HFFc6 (cell line): Measurements from ENCODE around the gene NUDT21. TPM values are rescaled to one million over a fixed set of nuclear protein-coding genes. Genes with fewer than 3 reads are reported as not detected.
A peak's percentile ranks its signal among the peaks of the same experiment; 100 is the strongest.

Experiments
- DNase-seq: peaks from one replicate; pipeline ENCODE4 v3.0.0-alpha.2; 2018
- H3K27ac Mint-ChIP-seq: 2 replicates; pipeline ENCODE4 v1.8.0; 2020; ENCODE audit warnings: mild to moderate bottlenecking, mixed read lengths
- H3K27me3 Mint-ChIP-seq: 2 replicates; pipeline ENCODE4 v1.8.0; 2021; ENCODE audit warnings: mild to moderate bottlenecking, moderate library complexity, mixed read lengths; ENCODE audit not compliant: insufficient read depth
- H3K36me3 Mint-ChIP-seq: 2 replicates; pipeline ENCODE4 v1.8.0; 2021; ENCODE audit warnings: low read depth, mixed read lengths
- H3K4me1 Mint-ChIP-seq: 2 replicates; pipeline ENCODE4 v1.8.0; 2020; ENCODE audit warnings: low read depth, mixed read lengths
- H3K4me3 Mint-ChIP-seq: 2 replicates; pipeline ENCODE4 v1.8.0; 2020; ENCODE audit warnings: mild to moderate bottlenecking, moderate library complexity, mixed read lengths
- H3K9me3 Mint-ChIP-seq: 2 replicates; pipeline ENCODE4 v1.8.0; 2020; ENCODE audit warnings: mild to moderate bottlenecking, mixed read lengths
- total RNA-seq, 6 experiments: library from RNA; stranded (reverse); fragmentation: NEBNext Ultra II Directional; extraction: Animal tissue kit (Norgen Biotek cat#: 25700); gene quantifications; 2 replicates in 1 of 6; 3 replicates in 5 of 6; pipeline ENCODE4 v1.2.3, GENCODE V29; 2021
- TF ChIP-seq, protein P1 (sequence below): fragments of 200-600 bp; sonication (generic); IDR thresholded peaks from 2 replicates; pipeline ENCODE4 v1.5.0; 2021; ENCODE audit warnings: antibody characterized with exemption, mild to moderate bottlenecking

Gene NUDT21
- total RNA-seq, 6 experiments from 2014 or later, result 114 to 150 (median 138) TPM

GRCh38 chr16:56414366-56414765 lies 36.8 kb downstream of the NUDT21 start:
- TF ChIP-seq, protein P1, sequence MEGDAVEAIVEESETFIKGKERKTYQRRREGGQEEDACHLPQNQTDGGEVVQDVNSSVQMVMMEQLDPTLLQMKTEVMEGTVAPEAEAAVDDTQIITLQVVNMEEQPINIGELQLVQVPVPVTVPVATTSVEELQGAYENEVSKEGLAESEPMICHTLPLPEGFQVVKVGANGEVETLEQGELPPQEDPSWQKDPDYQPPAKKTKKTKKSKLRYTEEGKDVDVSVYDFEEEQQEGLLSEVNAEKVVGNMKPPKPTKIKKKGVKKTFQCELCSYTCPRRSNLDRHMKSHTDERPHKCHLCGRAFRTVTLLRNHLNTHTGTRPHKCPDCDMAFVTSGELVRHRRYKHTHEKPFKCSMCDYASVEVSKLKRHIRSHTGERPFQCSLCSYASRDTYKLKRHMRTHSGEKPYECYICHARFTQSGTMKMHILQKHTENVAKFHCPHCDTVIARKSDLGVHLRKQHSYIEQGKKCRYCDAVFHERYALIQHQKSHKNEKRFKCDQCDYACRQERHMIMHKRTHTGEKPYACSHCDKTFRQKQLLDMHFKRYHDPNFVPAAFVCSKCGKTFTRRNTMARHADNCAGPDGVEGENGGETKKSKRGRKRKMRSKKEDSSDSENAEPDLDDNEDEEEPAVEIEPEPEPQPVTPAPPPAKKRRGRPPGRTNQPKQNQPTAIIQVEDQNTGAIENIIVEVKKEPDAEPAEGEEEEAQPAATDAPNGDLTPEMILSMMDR, result no peak
- Mint-ChIP-seq H3K9me3 (no peaks in the 10 kb centered on the region), H3K4me3 (no peak overlapping the region), H3K4me1 (peaks cover 15% of the 10 kb centered on the region), H3K27ac (no peak overlapping the region), H3K27me3 (no peaks in the 10 kb centered on the region), H3K36me3 (peaks cover 10% of the 10 kb centered on the region; the same call in 1 of the 2 replicates)
- DNase-seq, result no peak

DNA sequence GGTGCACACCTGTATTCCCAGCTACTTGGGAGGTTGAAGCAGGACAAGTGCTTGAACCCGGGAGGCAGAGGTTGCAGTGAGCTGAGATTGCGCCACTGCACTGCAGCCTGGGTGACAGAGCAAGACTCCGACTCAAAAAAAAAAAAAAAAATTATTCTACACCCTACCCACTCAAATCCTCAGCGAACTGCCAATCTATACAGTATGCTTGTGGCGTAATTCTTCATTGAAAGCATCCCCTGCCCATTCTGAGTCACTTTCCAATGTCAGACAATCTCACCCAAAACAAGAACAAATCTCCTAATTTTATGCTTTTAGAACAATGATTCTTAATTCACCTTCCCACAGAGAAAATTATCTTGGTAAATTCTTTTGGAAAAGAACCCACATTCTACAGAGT lies 37.8 kb downstream of the NUDT21 start:
- peaks cover 20% of the 10 kb centered on the region for H3K36me3 Mint-ChIP-seq
- H3K4me1 Mint-ChIP-seq, result peaks cover 25% of the 10 kb centered on the region
- TF ChIP-seq, protein P1, result no peak
- DNase-seq, result no peak
- H3K27me3 Mint-ChIP-seq, result no peaks in the 10 kb centered on the region
- 0 out of 2 replicates have a peak overlapping the region, but pooled peaks have one; percentile 31 for H3K27ac Mint-ChIP-seq
- no peaks in the 10 kb centered on the region for H3K9me3 Mint-ChIP-seq
- no peak overlapping the region for H3K4me3 Mint-ChIP-seq

DNA sequence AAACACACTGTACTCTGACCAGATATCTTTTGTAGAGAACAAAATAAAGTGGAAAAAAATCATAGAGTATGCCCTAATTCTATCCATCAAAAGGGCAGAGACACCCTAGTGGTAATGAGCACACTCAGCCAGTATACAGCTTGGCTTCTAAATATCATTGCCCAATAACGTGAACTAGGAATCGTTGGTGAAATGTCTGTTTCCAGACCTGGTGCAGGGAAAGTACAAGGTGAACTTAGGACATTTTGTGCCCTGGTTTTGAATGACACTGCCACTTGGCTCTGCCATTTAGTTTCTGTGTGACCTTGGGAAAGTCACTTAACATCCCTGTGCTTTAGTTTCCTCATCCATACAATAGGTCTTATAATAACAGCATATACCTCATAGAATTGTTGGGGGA lies 39.5 kb downstream of the NUDT21 start:
- H3K27me3 Mint-ChIP-seq, result no peaks in the 10 kb centered on the region
- H3K9me3 Mint-ChIP-seq, result no peaks in the 10 kb centered on the region
- no peak overlapping the region for H3K4me3 Mint-ChIP-seq
- no peak overlapping the region for H3K27ac Mint-ChIP-seq
- peaks cover 23% of the 10 kb centered on the region for H3K36me3 Mint-ChIP-seq
- DNase-seq, result no peak
- TF ChIP-seq, protein P1, result no peak
- H3K4me1 Mint-ChIP-seq, result peaks cover 25% of the 10 kb centered on the region

GRCh38 chr16:56411123-56411522 lies 40.0 kb downstream of the NUDT21 start:
- TF ChIP-seq, protein P1, result no peak
- H3K4me3 Mint-ChIP-seq, result no peak overlapping the region
- H3K36me3 Mint-ChIP-seq, result peaks cover 23% of the 10 kb centered on the region

DNA sequence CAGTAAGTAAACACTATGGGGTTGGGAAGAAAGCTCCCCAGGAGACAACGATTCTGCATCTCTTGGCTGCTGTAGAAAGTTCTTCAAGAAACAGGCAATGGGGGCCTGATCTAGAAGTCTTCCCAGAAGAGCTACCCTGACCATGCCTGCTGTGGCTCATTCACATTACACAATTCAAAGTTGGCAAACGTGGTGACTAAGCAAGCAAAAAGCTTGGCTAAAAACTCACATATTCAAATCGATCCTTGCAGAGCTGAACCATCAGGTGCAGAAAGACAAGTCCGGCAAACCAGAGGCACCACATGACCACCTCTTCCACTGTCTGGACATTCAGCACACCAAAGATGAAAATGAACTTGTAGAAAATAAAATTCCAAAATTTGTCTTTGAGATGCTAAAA lies 41.9 kb downstream of the NUDT21 start:
- TF ChIP-seq, protein P1, result no peak
- Mint-ChIP-seq H3K4me1 (peaks cover 11% of the 10 kb centered on the region), H3K36me3 (peaks cover 34% of the 10 kb centered on the region), H3K4me3 (no peak overlapping the region), H3K27me3 (no peaks in the 10 kb centered on the region), H3K9me3 (no peaks in the 10 kb centered on the region), H3K27ac (no peak overlapping the region)
- peak; percentile 7 for DNase-seq

More at GRCh38 chr16:56411123-56411522, 40.0 kb downstream of the NUDT21 start:
- no peak for DNase-seq
- no peaks in the 10 kb centered on the region for H3K27me3 Mint-ChIP-seq
- H3K4me1 Mint-ChIP-seq, result peaks cover 24% of the 10 kb centered on the region
- no peaks in the 10 kb centered on the region for H3K9me3 Mint-ChIP-seq
- H3K27ac Mint-ChIP-seq, result no peak overlapping the region
